K562 (cell line): ENCODE measurements around the gene IFI6. TPM values are rescaled to one million over a fixed set of nuclear protein-coding genes. Genes with fewer than 3 reads are reported as not detected.

Experiments
- ATAC-seq: fragments of 200-7000 bp; cut with Tn5 transposase; 3 replicates; pipeline ENCODE4 v1.9.1; 2020; ENCODE audit warnings: moderate library complexity
- BruUV-seq: library from RNA; stranded (reverse); fragments of 400-500 nt; replicated peaks from 2 replicates; lab custom pipeline; 2021; lab: Mats Ljungman, UMichigan
- CTCF ChIA-PET: fragments of 300-600 bp; formaldehyde crosslinking; extraction: SDS; loops from one replicate; lab custom pipeline; 2021; ENCODE audit warnings: low intra/inter-chr PET ratio; lab: Yijun Ruan, JAX
- POLR2A ChIA-PET: fragments of 300-600, 350-650 bp; sonication (Branson Sonifier 250); formaldehyde crosslinking; extraction: SDS; loops from one replicate; lab custom pipeline; 2021; ENCODE audit warnings: antibody characterized with exemption, inconsistent platforms; lab: Yijun Ruan, JAX
- DNase-seq, 4 experiments: peaks; one replicate each; pipeline versions ENCODE4 v3.0.0 to v3.0.0-alpha.2; 2011 to 2018; ENCODE audit warnings: low spot score in 3 of 4, mixed read lengths in 3 of 4; ENCODE audit errors: extremely low read depth in 1 of 4
- FAIRE-seq: peaks from 2 replicates; lab custom pipeline; 2011; peaks lifted over from hg19 to GRCh38; lab: Jason Lieb, UNC
- H2AFZ ChIP-seq: 2 replicates; pipeline ENCODE4 v1.6.0; 2011; ENCODE audit warnings: low read depth, low read length, control low read depth, inconsistent platforms
- H3K27ac ChIP-seq: fragments of 200-600 bp; 3 replicates; pipeline ENCODE4 v1.8.0; 2011; ENCODE audit warnings: low read depth, mild to moderate bottlenecking, control low read depth, inconsistent platforms, low read length, moderate library complexity, mixed read lengths; ENCODE audit errors: extremely low read depth
- H3K27me3 ChIP-seq, 2 experiments: fragments of 300-600 bp in 1 of 2; 2 replicates in 1 of 2; 3 replicates in 1 of 2; pipeline versions ENCODE4 v1.6.0 to v1.8.0; 2011; ENCODE audit warnings: inconsistent platforms in 2 of 2, low read length in 2 of 2, mild to moderate bottlenecking in 1 of 2, mixed read lengths in 1 of 2, moderate library complexity in 1 of 2; ENCODE audit not compliant: control insufficient read depth in 2 of 2, insufficient read depth in 2 of 2
- H3K36me3 ChIP-seq: fragments of 300-600 bp; 3 replicates; pipeline ENCODE4 v1.8.0; 2011; ENCODE audit warnings: mild to moderate bottlenecking, low read length, inconsistent platforms; ENCODE audit not compliant: control insufficient read depth, insufficient read depth
- H3K4me1 ChIP-seq, 2 experiments: fragments of 200-600 bp in 1 of 2; replicated peaks in 1 of 2; 2 replicates in 1 of 2; 3 replicates in 1 of 2; pipeline versions ENCODE4 v1.5.1 to v1.8.0; 2011; ENCODE audit warnings: inconsistent platforms in 2 of 2, low read length in 2 of 2, mild to moderate bottlenecking in 1 of 2, mixed read lengths in 1 of 2, moderate library complexity in 1 of 2; ENCODE audit not compliant: control insufficient read depth in 2 of 2, insufficient read depth in 2 of 2
- H3K4me2 ChIP-seq: 2 replicates; pipeline ENCODE4 v1.6.1; 2011; ENCODE audit warnings: low read length, control low read depth, inconsistent platforms, mixed read lengths; ENCODE audit not compliant: insufficient read depth
- H3K4me3 ChIP-seq: fragments of 200-600 bp; sonication (generic), shearing (Covaris generic); 2 replicates; pipeline ENCODE4 v1.5.1; 2016; ENCODE audit warnings: control low read depth, inconsistent platforms
- H3K79me2 ChIP-seq: fragments of 200-600 bp; 3 replicates; pipeline ENCODE4 v1.8.0; 2011; ENCODE audit warnings: low read length, inconsistent platforms; ENCODE audit not compliant: control insufficient read depth, insufficient read depth
- H3K9ac ChIP-seq, 2 experiments: 2 replicates each; pipeline versions ENCODE4 v1.6.0 to v1.6.1; 2011; ENCODE audit warnings: low read depth in 2 of 2, low read length in 2 of 2, control low read depth in 1 of 2, inconsistent platforms in 1 of 2, mild to moderate bottlenecking in 1 of 2, mixed read lengths in 1 of 2; ENCODE audit not compliant: insufficient read depth in 1 of 2
- H3K9me1 ChIP-seq: one replicate; pipeline ENCODE4 v1.6.0; 2011; ENCODE audit warnings: inconsistent platforms, mild to moderate bottlenecking, low read length, moderate library complexity; ENCODE audit not compliant: control insufficient read depth, insufficient read depth
- H3K9me3 ChIP-seq: replicated peaks from 2 replicates; pipeline ENCODE4 v1.5.1; 2011; ENCODE audit warnings: low read depth, low read length, inconsistent platforms; ENCODE audit not compliant: control insufficient read depth, insufficient read depth
- H4K20me1 ChIP-seq: replicated peaks from 2 replicates; pipeline ENCODE4 v1.6.1; 2011; ENCODE audit warnings: low read length, inconsistent platforms, mixed read lengths; ENCODE audit not compliant: control insufficient read depth, insufficient read depth
- ARID1B ChIP-seq: fragments of 450-650 bp; IDR thresholded peaks from 2 replicates; pipeline ENCODE4 v1.6.1; 2016; ENCODE audit warnings: antibody characterized with exemption, mild to moderate bottlenecking, inconsistent platforms
- ATF4 ChIP-seq: fragments of 450-650 bp; formaldehyde crosslinking; IDR thresholded peaks from 2 replicates; pipeline ENCODE4 v1.4.0; 2022; ENCODE audit warnings: mild to moderate bottlenecking, moderate library complexity
- CTBP1 ChIP-seq: fragments of 450-650 bp; IDR thresholded peaks from 2 replicates; pipeline ENCODE4 v1.6.1; 2016; ENCODE audit warnings: borderline replicate concordance
- FOXJ3 ChIP-seq: sonication (generic); formaldehyde crosslinking; IDR thresholded peaks from 2 replicates; pipeline ENCODE4 v1.4.0; 2020; ENCODE audit warnings: mild to moderate bottlenecking, missing genetic modification reagents
- HDAC2 ChIP-seq: fragments of 450-650 bp; IDR thresholded peaks from 2 replicates; pipeline ENCODE4 v1.6.1; 2016; ENCODE audit warnings: mild to moderate bottlenecking
- JUN ChIP-seq, 2 experiments: sonication (generic) in 1 of 2; formaldehyde crosslinking in 1 of 2; IDR thresholded peaks; 2 replicates each; pipeline versions ENCODE4 v1.6.1 to v1.8.0; 2012 to 2022; ENCODE audit warnings: borderline replicate concordance in 2 of 2, mild to moderate bottlenecking in 2 of 2, improper control_type of control experiment in 1 of 2, low read depth in 1 of 2, low read length in 1 of 2, missing genetic modification reagents in 1 of 2
- JUND ChIP-seq, 2 experiments: IDR thresholded peaks; 2 replicates in 1 of 2; 3 replicates in 1 of 2; pipeline ENCODE4 v1.6.1; 2011; ENCODE audit warnings: borderline replicate concordance in 2 of 2, low read depth in 2 of 2, low read length in 2 of 2, improper control_type of control experiment in 1 of 2, missing biosample characterization in 1 of 2, missing genetic modification characterization in 1 of 2, missing genetic modification reagents in 1 of 2
- NRF1 ChIP-seq, 2 experiments: fragments of 450-650 bp; IDR thresholded peaks in 1 of 2; conservative IDR thresholded peaks in 1 of 2; 2 replicates each; pipeline ENCODE4 v1.6.1; 2014; ENCODE audit warnings: mild to moderate bottlenecking in 2 of 2
- PURB ChIP-seq: sonication (generic); formaldehyde crosslinking; IDR thresholded peaks from 2 replicates; pipeline ENCODE4 v1.9.0; 2021; ENCODE audit warnings: low read depth, mild to moderate bottlenecking, missing genetic modification reagents
- STAG1 ChIP-seq: sonication (generic); formaldehyde crosslinking; IDR thresholded peaks from 2 replicates; pipeline ENCODE4 v1.5.0; 2020; ENCODE audit warnings: missing genetic modification reagents, borderline replicate concordance
- YY1 ChIP-seq, 3 experiments: IDR thresholded peaks; 2 replicates each; pipeline ENCODE4 v1.6.1; 2011; ENCODE audit warnings: low read length in 2 of 3, mild to moderate bottlenecking in 2 of 3, moderate library complexity in 2 of 3, borderline replicate concordance in 1 of 3, control low read depth in 1 of 3, low read depth in 1 of 3; ENCODE audit not compliant: insufficient read depth in 3 of 3, insufficient replicate concordance in 2 of 3, control insufficient read depth in 1 of 3, insufficient read length in 1 of 3; ENCODE audit errors: extremely low read depth in 1 of 3
- ZBTB5 ChIP-seq: fragments of 450-650 bp; IDR thresholded peaks from 2 replicates; pipeline ENCODE4 v1.6.1; 2017; ENCODE audit warnings: antibody characterized with exemption
- ZNF395 ChIP-seq: fragments of 200-800 bp; sonication (Bioruptor generic); IDR thresholded peaks from 2 replicates; pipeline ENCODE4 v1.6.1; 2017; ENCODE audit warnings: missing genetic modification characterization, missing compliant biosample characterization
- ZNF668 ChIP-seq: fragments of 250-450 bp; sonication (Bioruptor Pico); IDR thresholded peaks from 2 replicates; pipeline ENCODE4 v1.8.0; 2022; ENCODE audit warnings: mild to moderate bottlenecking, inconsistent platforms
- WGBS: fragments of 100-300 bp; shearing (Covaris generic); methylation state at CpG from one replicate; pipeline ENCODE4 v1.1.6; 2016; ENCODE audit warnings: low coverage, mixed read lengths; ENCODE audit not compliant: insufficient coverage; ENCODE audit errors: missing lambda C conversion rate; 5-methylcytosine and 5-hydroxymethylcytosine counted together
- in situ Hi-C: fragments of 300-500 bp; cut with MboI; formaldehyde crosslinking; loops from 4 replicates; pipeline ENCODE4 v1.15.0; 2018; ENCODE audit warnings: inconsistent platforms, mixed read lengths
- intact Hi-C: fragments of 100-400 bp; cut with micrococcal nuclease; formaldehyde crosslinking; loops from 2 replicates; pipeline ENCODE4 v1.14.2; 2022
- polyA plus RNA-seq, 8 experiments: library from polyadenylated mRNA; depleted of rRNA in 4 of 8; stranded (reverse) in 5 of 8; unstranded in 3 of 8; fragments of >200 nt; fragmentation: Nextera tagmentation in 2 of 8; fragmentation: Illumina TruSeq in 1 of 8; extraction: Ambion mirVana in 2 of 8; extraction: Trizol in 1 of 8; gene quantifications; 2 replicates each; pipeline versions ENCODE4 v1.2.1 to v1.2.3, GENCODE V29; 2011 to 2014; ENCODE audit warnings: inconsistent platforms in 1 of 8, missing spikeins in 1 of 8
- total RNA-seq, 7 experiments: library from RNA; depleted of rRNA in 6 of 7; stranded (reverse); fragments of >200 nt in 6 of 7; fragmentation: Illumina TruSeq in 2 of 7; extraction: Trizol in 2 of 7; gene quantifications; 2 replicates each; pipeline versions ENCODE4 v1.2.1 to v1.2.3, GENCODE V29; 2011 to 2021; ENCODE audit warnings: low replicate concordance in 1 of 7

The IFI6 gene
- total and polyA plus RNA-seq, 9 of the 15 experiments (the other 6 are each of a cell fraction or from before 2014, with no cell fraction given): 0.17 to 4.5 (median 2.2) TPM

GRCh38 chr1:27658951-27659496 is 13.0 kb downstream of the IFI6 start:
- H3K4me1 ChIP-seq: peaks cover 32 to 34% of the 10 kb centered on the region in 2 experiments
- H3K9me1 ChIP-seq: no peaks in the 10 kb centered on the region
- no peaks in the 10 kb centered on the region for H3K9me3 ChIP-seq
- DNase-seq (peak in 1 of 4 experiments; percentile 56), ATAC-seq (no peak; the same call in 2 of the 3 replicates), FAIRE-seq (no peak)
- peak overlapping the region; percentile 71 for H3K4me2 ChIP-seq
- no peaks in the 10 kb centered on the region for H3K27me3 ChIP-seq
- no peaks in the 10 kb centered on the region for H3K36me3 ChIP-seq
- intact Hi-C loops (no loop called here), in situ Hi-C loops (no loop called here)
- TF ChIP-seq JUN (IDR thresholded peaks at IDR 0.05; ENCODE audit: borderline replicate concordance, low read depth, low read length) (0 out of 2 replicates have a peak, but pooled peaks have one; percentile 7), JUN (CRISPR knock-in tag; IDR thresholded peaks at IDR 0.05; ENCODE audit: borderline replicate concordance) (no peak), ZNF395 (CRISPR knock-in tag) (0 out of 2 replicates have a peak, but pooled peaks have one; percentile 8), ZNF668 (CRISPR knock-in tag) (no peak), CTBP1 (0 out of 2 replicates have a peak, but pooled peaks have one; percentile 10), HDAC2 (0 out of 2 replicates have a peak, but pooled peaks have one; percentile 25), FOXJ3 (CRISPR knock-in tag) (no peak), PURB (CRISPR knock-in tag) (no peak), ATF4 (CRISPR knock-in tag) (no peak), JUND (IDR thresholded peaks at IDR 0.05; ENCODE audit: borderline replicate concordance, low read depth, low read length) (0 out of 2 replicates have a peak, but pooled peaks have one; percentile 2), JUND (tag; IDR thresholded peaks at IDR 0.05; ENCODE audit: borderline replicate concordance, low read depth, low read length) (no peak), NRF1 (conservative IDR thresholded peaks at IDR 0.05 in 1 of 2, IDR thresholded peaks at IDR 0.05 in 1 of 2) (0 out of 4 replicates have a peak, but pooled peaks of 1 of the 2 experiments have one; percentile 10), YY1 (IDR thresholded peaks at IDR 0.05; ENCODE audit: borderline replicate concordance in 1 of 3, control insufficient read depth in 1 of 3, extremely low read depth in 1 of 3, insufficient read depth in 3 of 3, insufficient read length in 1 of 3, insufficient replicate concordance in 2 of 3, low read depth in 1 of 3, low read length in 2 of 3) (peak in 1 of 3 experiments; percentile 3), ZBTB5 (no peak), ARID1B (0 out of 2 replicates have a peak, but pooled peaks have one; percentile 8), STAG1 (CRISPR knock-in tag) (peak; percentile 14; the same call in 1 of the 2 replicates)
- H3K4me3 ChIP-seq: peak overlapping the region; percentile 46
- no TSS peak for BruUV-seq
- H2AFZ ChIP-seq: peak overlapping the region; percentile 69
- H3K9ac ChIP-seq: peak overlapping the region; percentile 18 to 42; a peak in 1 of 4 replicates
- CTCF ChIA-PET: interaction anchor here (1.2 to 8.3 kb wide), 2 partner anchors 45 to 51 kb away, joined by 3 to 157 read pairs; no protein-coding TSS in a partner anchor
- 39% methylated on average over 7 of the region's 7 CpGs for WGBS
- POLR2A ChIA-PET: interaction anchor here (0.5 to 1.2 kb wide), 4 partner anchors 9 to 711 kb away, joined by 3 to 6 read pairs (median 3); no protein-coding TSS in a partner anchor
- no peaks in the 10 kb centered on the region for H3K79me2 ChIP-seq
- no peak overlapping the region; the same call in 2 of the 3 replicates for H3K27ac ChIP-seq
- H4K20me1 ChIP-seq: no peaks in the 10 kb centered on the region
